Fibroblast of lung (primary cell): Measurements from ENCODE around the gene KMT2A. TPM values are rescaled to one million over a fixed set of nuclear protein-coding genes. Genes with fewer than 3 reads are reported as not detected.
A peak's percentile ranks its signal among the peaks of the same experiment; 100 is the strongest.

Source experiments
- DNase-seq, 2 donors: peaks; one replicate each; pipeline versions ENCODE4 v3.0.0 to v3.0.0-alpha.2; 2010; ENCODE audit warnings: low read depth in 2 of 2
- H2AFZ ChIP-seq: 2 replicates; pipeline ENCODE4 v1.5.1; 2012; ENCODE audit warnings: low read length, control low read depth, inconsistent platforms
- H3K27ac ChIP-seq: 2 replicates; pipeline ENCODE4 v1.5.1; 2011; ENCODE audit warnings: low read length, control low read depth; ENCODE audit not compliant: insufficient read depth
- H3K27me3 ChIP-seq: 2 replicates; pipeline ENCODE4 v1.5.1; 2011; ENCODE audit warnings: mild to moderate bottlenecking, low read length; ENCODE audit not compliant: control insufficient read depth, insufficient read depth
- H3K36me3 ChIP-seq: 2 replicates; pipeline ENCODE4 v1.5.1; 2011; ENCODE audit warnings: low read length; ENCODE audit not compliant: control insufficient read depth, insufficient read depth
- H3K4me1 ChIP-seq: 2 replicates; pipeline ENCODE4 v1.5.1; 2011; ENCODE audit warnings: low read length; ENCODE audit not compliant: control insufficient read depth, insufficient read depth; ENCODE audit errors: extremely low read depth
- H3K4me2 ChIP-seq: 2 replicates; pipeline ENCODE4 v1.5.1; 2011; ENCODE audit warnings: low read length, control low read depth; ENCODE audit not compliant: insufficient read depth; ENCODE audit errors: extremely low read depth
- H3K4me3 ChIP-seq, 4 experiments: fragments of 200-600 bp in 1 of 4; sonication (generic) in 1 of 4; replicated peaks in 1 of 4; 2 replicates each; pipeline ENCODE4 v1.5.1; 2011 to 2016; ENCODE audit warnings: low read length in 4 of 4, low read depth in 3 of 4, mild to moderate bottlenecking in 3 of 4, control low read depth in 2 of 4, inconsistent platforms in 1 of 4, mixed read lengths in 1 of 4; ENCODE audit not compliant: insufficient read depth in 1 of 4; ENCODE audit errors: control extremely low read depth in 1 of 4
- H3K79me2 ChIP-seq: 2 replicates; pipeline ENCODE4 v1.5.1; 2012; ENCODE audit warnings: mild to moderate bottlenecking, low read length, inconsistent platforms; ENCODE audit not compliant: control insufficient read depth, insufficient read depth
- H3K9ac ChIP-seq: 2 replicates; pipeline ENCODE4 v1.5.1; 2011; ENCODE audit warnings: mild to moderate bottlenecking, low read length, control low read depth; ENCODE audit not compliant: insufficient read depth
- H3K9me3 ChIP-seq: 2 replicates; pipeline ENCODE4 v1.5.1; 2012; ENCODE audit warnings: low read depth, low read length; ENCODE audit not compliant: control insufficient read depth, insufficient read depth
- H4K20me1 ChIP-seq: 2 replicates; pipeline ENCODE4 v1.5.1; 2011; ENCODE audit warnings: low read length; ENCODE audit not compliant: control insufficient read depth, insufficient read depth; ENCODE audit errors: extremely low read depth
- CTCF ChIP-seq, 2 donors: IDR thresholded peaks in 1 of 2; conservative IDR thresholded peaks in 1 of 2; 1 replicate in 1 of 2; 2 replicates in 1 of 2; pipeline ENCODE4 v1.5.1; 2011 to 2012; ENCODE audit warnings: low read length in 2 of 2, control low read depth in 1 of 2, inconsistent platforms in 1 of 2, low read depth in 1 of 2, mild to moderate bottlenecking in 1 of 2
- EZH2 ChIP-seq: IDR thresholded peaks from 2 replicates; pipeline ENCODE4 v1.5.1; 2012; ENCODE audit warnings: low read length, control low read depth, mild to moderate bottlenecking; ENCODE audit errors: missing control alignments
- polyA plus RNA-seq, 2 donors: library from polyadenylated mRNA; depleted of rRNA in 1 of 2; stranded (reverse) in 1 of 2; unstranded in 1 of 2; fragments of >200 nt; gene quantifications; 2 replicates each; pipeline ENCODE4 v1.2.1, GENCODE V29; 2011 to 2012; ENCODE audit warnings: missing spikeins in 1 of 2
- total RNA-seq: library from RNA; depleted of rRNA; stranded (reverse); fragments of >200 nt; gene quantifications from 2 replicates; pipeline ENCODE4 v1.2.1, GENCODE V29; 2014

Gene KMT2A
- total and polyA plus RNA-seq, 2 donors (not counting 1 experiment from before 2014, with no cell fraction given): 17.1 to 33.4 TPM

- Histone ChIP-seq H3K79me2 (no peaks in the 10 kb centered on the region), H3K27ac (no peak within 1 kb of the TSS), H2AFZ (peak within 1 kb of the TSS; percentile 85), H3K36me3 (no peaks in the 10 kb centered on the region), H4K20me1 (no peaks in the 10 kb centered on the region), H3K4me2 (peak within 1 kb of the TSS; percentile 92), H3K9ac (peak within 1 kb of the TSS; percentile 55), H3K4me1 (peaks cover 3% of the 10 kb centered on the region), H3K9me3 (no peaks in the 10 kb centered on the region), H3K4me3 (peak within 1 kb of the TSS; percentile 64 to 87 (median 71)), H3K27me3 (no peaks in the 10 kb centered on the region)
- peak; percentile 42 to 66 for DNase-seq
- no peak for TF ChIP-seq CTCF (conservative IDR thresholded peaks at IDR 0.05 in 1 of 2, IDR thresholded peaks at IDR 0.05 in 1 of 2; ENCODE audit: low read depth in 1 of 2, low read length in 2 of 2)
- no peak for TF ChIP-seq EZH2
Measured at GRCh38 chr11:118530683-118531596, 94.6 kb downstream of the KMT2A start, which contains the start of gene TMEM25. Gene TMEM25 (plus strand): TSS chr11:118531192. CDS start chr11:118531802, 610 bp downstream.

- TF ChIP-seq EZH2 (no peak), CTCF (conservative IDR thresholded peaks at IDR 0.05 in 1 of 2, IDR thresholded peaks at IDR 0.05 in 1 of 2; ENCODE audit: low read depth in 1 of 2, low read length in 2 of 2) (no peak)
- peak overlapping the region; percentile 92 for H3K4me2 ChIP-seq
- peaks cover 3% of the 10 kb centered on the region for H3K4me1 ChIP-seq
- no peak overlapping the region for H3K27ac ChIP-seq
- H3K27me3 ChIP-seq: no peaks in the 10 kb centered on the region
- H3K79me2 ChIP-seq: no peaks in the 10 kb centered on the region
- H3K4me3 ChIP-seq: peak overlapping the region; percentile 64 to 87 (median 71)
- no peak overlapping the region for H3K9ac ChIP-seq
- peak overlapping the region; percentile 85 for H2AFZ ChIP-seq
- no peaks in the 10 kb centered on the region for H4K20me1 ChIP-seq
- no peaks in the 10 kb centered on the region for H3K9me3 ChIP-seq
- no peak for DNase-seq
- no peaks in the 10 kb centered on the region for H3K36me3 ChIP-seq
Measured at GRCh38 chr11:118531597-118532084, 95.3 kb downstream of the KMT2A start.

GRCh38 chr11:118532091-118532490, 95.8 kb downstream of the KMT2A start:
- no peak overlapping the region for H2AFZ ChIP-seq
- no peak for DNase-seq
- peak overlapping the region in 2 of 4 experiments; percentile 76 to 87 for H3K4me3 ChIP-seq

More at GRCh38 chr11:118532091-118532490, 95.8 kb downstream of the KMT2A start:
- Histone ChIP-seq H3K4me1 (peaks cover 3% of the 10 kb centered on the region), H3K36me3 (no peaks in the 10 kb centered on the region), H3K4me2 (no peak overlapping the region), H3K27me3 (no peaks in the 10 kb centered on the region), H3K9ac (no peak overlapping the region), H3K9me3 (no peaks in the 10 kb centered on the region), H4K20me1 (no peaks in the 10 kb centered on the region), H3K27ac (no peak overlapping the region), H3K79me2 (no peaks in the 10 kb centered on the region)
- TF ChIP-seq EZH2 (no peak), CTCF (conservative IDR thresholded peaks at IDR 0.05 in 1 of 2, IDR thresholded peaks at IDR 0.05 in 1 of 2; ENCODE audit: low read depth in 1 of 2, low read length in 2 of 2) (no peak)
